WTC11 (cell line): ENCODE results near the gene MET. TPM values are rescaled to one million over a fixed set of nuclear protein-coding genes. Genes with fewer than 3 reads are reported as not detected.

ENCODE experiments used
- ATAC-seq: fragments of 200-7000 bp; cut with Tn5 transposase; 2 replicates; pipeline ENCODE4 v1.10.0; 2021; ENCODE audit warnings: mild to moderate bottlenecking, moderate library complexity
- CTCF ChIA-PET: fragments of 300-600 bp; sonication (Branson Sonifier 250); formaldehyde crosslinking; loops from one replicate; lab custom pipeline; 2021; ENCODE audit warnings: antibody characterized with exemption; lab: Charles Lee
- POLR2A ChIA-PET: fragments of 350-600 bp; sonication (Branson Sonifier 250); formaldehyde crosslinking; loops from one replicate; lab custom pipeline; 2021; ENCODE audit warnings: antibody characterized with exemption; lab: Charles Lee
- DNase-seq: peaks from one replicate; pipeline ENCODE4 v3.0.0; 2021; ENCODE audit warnings: low spot score
- H3K27ac Mint-ChIP-seq: 2 replicates; pipeline ENCODE4 v1.8.0; 2021; ENCODE audit warnings: mixed read lengths
- H3K27me3 Mint-ChIP-seq: 2 replicates; pipeline ENCODE4 v1.8.0; 2021; ENCODE audit warnings: low read depth, mild to moderate bottlenecking, moderate library complexity, mixed read lengths
- H3K36me3 Mint-ChIP-seq: 2 replicates; pipeline ENCODE4 v1.8.0; 2021; ENCODE audit warnings: mixed read lengths
- H3K4me1 Mint-ChIP-seq: 2 replicates; pipeline ENCODE4 v1.8.0; 2022; ENCODE audit warnings: mixed read lengths
- H3K4me3 Mint-ChIP-seq: 2 replicates; pipeline ENCODE4 v1.8.0; 2021; ENCODE audit warnings: mild to moderate bottlenecking, moderate library complexity, mixed read lengths
- H3K9me3 Mint-ChIP-seq: 2 replicates; pipeline ENCODE4 v1.8.0; 2021; ENCODE audit warnings: mixed read lengths
- CREB1 ChIP-seq: sonication (generic); formaldehyde crosslinking; IDR thresholded peaks from 2 replicates; pipeline ENCODE4 v1.8.0; 2023; ENCODE audit warnings: mild to moderate bottlenecking, missing genetic modification reagents
- CTCF ChIP-seq: fragments of 200-600 bp; IDR thresholded peaks from 2 replicates; pipeline ENCODE4 v1.8.0; 2022; ENCODE audit warnings: antibody characterized with exemption
- ELF4 ChIP-seq: sonication (generic); formaldehyde crosslinking; IDR thresholded peaks from 2 replicates; pipeline ENCODE4 v1.8.1; 2022; ENCODE audit warnings: low read depth, mild to moderate bottlenecking, moderate library complexity, missing genetic modification reagents
- FOXK1 ChIP-seq: sonication (generic); formaldehyde crosslinking; IDR thresholded peaks from 2 replicates; pipeline ENCODE4 v1.8.0; 2022; ENCODE audit warnings: mild to moderate bottlenecking, moderate library complexity, missing genetic modification reagents
- GABPB1 ChIP-seq: sonication (generic); formaldehyde crosslinking; IDR thresholded peaks from 2 replicates; pipeline ENCODE4 v1.8.1; 2023; ENCODE audit warnings: mild to moderate bottlenecking, missing genetic modification reagents
- MYBL2 ChIP-seq: sonication (generic); formaldehyde crosslinking; IDR thresholded peaks from 2 replicates; pipeline ENCODE4 v1.8.1; 2023; ENCODE audit warnings: mild to moderate bottlenecking, moderate library complexity, missing genetic modification reagents
- NFATC4 ChIP-seq: fragments of 250-450 bp; sonication (Bioruptor Pico); IDR thresholded peaks from 2 replicates; pipeline ENCODE4 v1.9.0; 2021; ENCODE audit warnings: mild to moderate bottlenecking
- RORB ChIP-seq: fragments of 250-450 bp; sonication (Bioruptor Pico); IDR thresholded peaks from 2 replicates; pipeline ENCODE4 v1.9.0; 2021; ENCODE audit warnings: mild to moderate bottlenecking
- SMAD4 ChIP-seq: sonication (generic); formaldehyde crosslinking; IDR thresholded peaks from 2 replicates; pipeline ENCODE4 v1.8.0; 2022; ENCODE audit warnings: mild to moderate bottlenecking, missing genetic modification reagents
- TEAD4 ChIP-seq: sonication (generic); formaldehyde crosslinking; IDR thresholded peaks from 2 replicates; pipeline ENCODE4 v1.8.0; 2022; ENCODE audit warnings: mild to moderate bottlenecking, missing genetic modification reagents
- ZBTB21 ChIP-seq: sonication (generic); formaldehyde crosslinking; IDR thresholded peaks from 2 replicates; pipeline ENCODE4 v1.8.1; 2023; ENCODE audit warnings: mild to moderate bottlenecking, missing genetic modification reagents, borderline replicate concordance
- ZNF138 ChIP-seq: sonication (generic); formaldehyde crosslinking; conservative IDR thresholded peaks from 2 replicates; pipeline ENCODE4 v1.8.1; 2022; ENCODE audit warnings: mild to moderate bottlenecking, moderate library complexity, missing genetic modification reagents
- ZNF281 ChIP-seq: sonication (generic); formaldehyde crosslinking; IDR thresholded peaks from 2 replicates; pipeline ENCODE4 v1.8.0; 2023; ENCODE audit warnings: mild to moderate bottlenecking, missing genetic modification reagents
- ZNF423 ChIP-seq: fragments of 250-450 bp; sonication (Bioruptor Pico); IDR thresholded peaks from 2 replicates; pipeline ENCODE4 v2.1.2; 2022; ENCODE audit warnings: mild to moderate bottlenecking, moderate library complexity
- ZNF425 ChIP-seq: fragments of 250-450 bp; sonication (Bioruptor Pico); conservative IDR thresholded peaks from 2 replicates; pipeline ENCODE4 v1.9.0; 2021; ENCODE audit warnings: mild to moderate bottlenecking
- total RNA-seq: library from RNA; stranded (reverse); gene quantifications from 3 replicates; pipeline ENCODE4 v1.2.3, GENCODE V29; 2021
- TF ChIP-seq, protein P1 (sequence below): sonication (generic); formaldehyde crosslinking; IDR thresholded peaks from 2 replicates; pipeline ENCODE4 v1.8.1; 2023; ENCODE audit warnings: mild to moderate bottlenecking, missing genetic modification reagents, moderate library complexity

MET gene
- total RNA-seq, 1 experiment from 2014 or later, result 9.4 TPM

DNA sequence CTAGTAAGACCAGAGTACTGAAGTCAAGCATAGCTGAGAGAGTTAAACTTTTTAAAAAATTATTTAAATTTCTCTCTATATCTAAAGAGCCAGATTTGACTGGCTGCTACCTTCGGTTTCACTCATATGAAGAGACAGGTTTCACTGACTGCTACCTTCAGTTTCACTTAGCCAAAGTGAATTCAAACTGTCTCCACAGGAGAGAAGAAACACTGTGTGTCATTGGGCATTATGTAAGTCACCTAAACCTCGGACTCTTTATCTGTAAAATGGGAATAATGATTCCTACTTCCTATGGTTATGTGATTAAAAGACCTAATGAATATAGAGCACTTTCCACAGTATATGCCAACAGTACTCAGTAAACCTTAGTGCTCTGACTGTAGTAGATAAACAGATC lies 41.6 kb upstream of the MET start (continued):
- no peak for TF ChIP-seq ZNF281
- no peak for TF ChIP-seq ZNF423 (CRISPR knock-in tag)
- no peak for TF ChIP-seq ELF4 (CRISPR knock-in tag)
- TF ChIP-seq FOXK1, result no peak
- no peak for TF ChIP-seq ZBTB21 (CRISPR knock-in tag)
- no peak for TF ChIP-seq ZNF425
- no peak for TF ChIP-seq CTCF
- TF ChIP-seq TEAD4 (CRISPR knock-in tag), result no peak
- no peak for TF ChIP-seq SMAD4 (CRISPR knock-in tag)
- no peak for TF ChIP-seq NFATC4 (CRISPR knock-in tag)
- TF ChIP-seq MYBL2 (CRISPR knock-in tag), result no peak
- TF ChIP-seq, all 79 proteins: peak for 0

DNA sequence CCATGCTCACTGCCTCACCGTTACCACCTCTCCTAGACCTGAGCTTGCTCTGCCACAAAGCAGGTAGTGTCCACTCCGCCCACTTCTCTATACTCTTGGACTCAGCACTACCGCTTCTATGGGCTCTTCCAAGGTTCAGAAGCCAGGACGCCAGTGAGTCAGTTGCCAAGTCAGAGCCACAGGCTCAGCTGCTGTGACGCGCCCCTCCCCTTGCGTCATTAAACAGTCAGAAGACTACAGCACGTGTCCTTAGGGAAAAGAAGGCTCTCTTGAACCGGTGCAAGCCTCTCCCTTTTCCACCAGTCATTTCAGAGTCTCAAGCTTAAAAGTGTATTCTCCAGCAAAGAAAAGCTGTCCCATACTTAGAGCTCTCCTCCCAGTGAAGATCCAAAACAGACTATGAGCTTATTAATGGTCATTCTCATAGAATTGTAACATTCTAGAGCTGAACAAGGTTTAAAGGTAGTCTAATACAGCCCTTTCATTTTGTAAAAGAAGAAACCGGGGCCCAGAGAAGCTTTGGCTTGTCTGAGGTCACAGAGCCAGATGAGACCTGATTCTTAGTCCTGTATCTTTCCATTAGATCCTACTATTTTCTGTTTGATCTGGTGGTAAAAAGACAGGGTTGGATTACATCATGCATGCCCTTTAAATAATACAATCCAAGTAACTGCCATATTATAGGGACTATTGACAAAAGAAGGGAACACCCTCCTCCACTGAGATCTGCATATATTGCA lies 40.9 kb upstream of the MET start:
- POLR2A ChIA-PET, result no interaction called here
- Mint-ChIP-seq H3K4me1 (0 out of 2 replicates have a peak, but pooled peaks cover 3% of the 10 kb centered on the region), H3K27ac (no peak overlapping the region), H3K4me3 (no peak overlapping the region), H3K9me3 (peaks cover 12% of the 10 kb centered on the region; the same call in 1 of the 2 replicates), H3K36me3 (no peaks in the 10 kb centered on the region), H3K27me3 (no peaks in the 10 kb centered on the region)
- DNase-seq (no peak), ATAC-seq (peak; percentile 63)
- TF ChIP-seq FOXK1 (no peak), CREB1 (CRISPR knock-in tag) (no peak), ZNF138 (CRISPR knock-in tag) (no peak), GABPB1 (peak; percentile 62)
- TF ChIP-seq, protein P1, sequence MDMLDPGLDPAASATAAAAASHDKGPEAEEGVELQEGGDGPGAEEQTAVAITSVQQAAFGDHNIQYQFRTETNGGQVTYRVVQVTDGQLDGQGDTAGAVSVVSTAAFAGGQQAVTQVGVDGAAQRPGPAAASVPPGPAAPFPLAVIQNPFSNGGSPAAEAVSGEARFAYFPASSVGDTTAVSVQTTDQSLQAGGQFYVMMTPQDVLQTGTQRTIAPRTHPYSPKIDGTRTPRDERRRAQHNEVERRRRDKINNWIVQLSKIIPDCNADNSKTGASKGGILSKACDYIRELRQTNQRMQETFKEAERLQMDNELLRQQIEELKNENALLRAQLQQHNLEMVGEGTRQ (CRISPR knock-in tag), result no peak
- CTCF ChIA-PET, result no interaction called here

DNA sequence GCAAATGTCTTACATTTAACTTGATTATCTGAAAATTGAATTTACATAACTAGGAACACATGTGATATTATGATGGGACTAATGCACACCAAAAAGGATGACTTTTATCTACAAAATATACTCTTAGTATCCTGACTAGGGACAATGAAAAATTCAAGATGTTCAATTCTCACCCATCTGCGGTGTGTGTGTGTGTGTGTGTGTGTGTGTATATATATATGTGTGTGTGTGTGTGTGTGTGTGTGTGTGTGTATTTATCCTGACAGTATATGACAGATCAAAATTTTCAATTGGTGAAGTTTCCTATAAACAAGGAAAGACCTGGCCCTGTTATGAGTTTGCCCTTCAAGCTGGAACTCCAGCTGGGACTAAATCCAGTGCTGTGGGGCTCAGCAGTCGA lies 40.3 kb upstream of the MET start:
- H3K4me1 Mint-ChIP-seq, result 0 out of 2 replicates have a peak, but pooled peaks cover 3% of the 10 kb centered on the region
- DNase-seq (no peak), ATAC-seq (no peak)
- H3K27me3 Mint-ChIP-seq, result no peaks in the 10 kb centered on the region
- no peak for TF ChIP-seq RORB (CRISPR knock-in tag)
- no peak overlapping the region for H3K4me3 Mint-ChIP-seq
- ChIA-PET CTCF (no interaction called here), POLR2A (no interaction called here)
- H3K27ac Mint-ChIP-seq, result no peak overlapping the region
- H3K36me3 Mint-ChIP-seq, result no peaks in the 10 kb centered on the region
- peaks cover 6% of the 10 kb centered on the region; the same call in 1 of the 2 replicates for H3K9me3 Mint-ChIP-seq
